ENCODE measurements around the gene SORCS3. TPM values are rescaled to one million over a fixed set of nuclear protein-coding genes. Genes with fewer than 3 reads are reported as not detected.

Gene SORCS3
- total RNA-seq, 1 experiment from 2014 or later: 0.94 TPM

- Mint-ChIP-seq H3K36me3 (no peaks in the 10 kb centered on the region), H3K4me3 (no peak overlapping the region), H3K9me3 (peaks cover 5% of the 10 kb centered on the region; the same call in 1 of the 2 replicates), H3K27me3 (ENCODE audit: low read depth) (peaks cover 11% of the 10 kb centered on the region), H3K4me1 (peaks cover 8% of the 10 kb centered on the region), H3K27ac (no peak overlapping the region)
- DNase-seq (ENCODE audit: low spot score) (no peak), ATAC-seq (no peak)
- CTCF ChIA-PET: no interaction called here
- POLR2A ChIA-PET: no interaction called here
- TF ChIP-seq TEAD4 (CRISPR knock-in tag; IDR thresholded peaks at IDR 0.05) (no peak), ZNF138 (CRISPR knock-in tag; conservative IDR thresholded peaks at IDR 0.05) (no peak), ATF3 (CRISPR knock-in tag; conservative IDR thresholded peaks at IDR 0.05) (no peak), SOX15 (CRISPR knock-in tag; IDR thresholded peaks at IDR 0.05) (no peak), STAT6 (CRISPR knock-in tag; conservative IDR thresholded peaks at IDR 0.05; ENCODE audit: low read depth) (no peak), TEAD1 (CRISPR knock-in tag; IDR thresholded peaks at IDR 0.05) (no peak), NFATC4 (CRISPR knock-in tag; IDR thresholded peaks at IDR 0.05) (no peak), FOXP4 (CRISPR knock-in tag; IDR thresholded peaks at IDR 0.05) (no peak), EMX1 (CRISPR knock-in tag; IDR thresholded peaks at IDR 0.05) (no peak)
These were observed 37.6 kb downstream of the SORCS3 start for GRCh38 chr10:104678658-104679057.

GRCh38 chr10:104680467-104681401, 39.6 kb downstream of the SORCS3 start:
- Mint-ChIP-seq H3K4me1 (peaks cover 8% of the 10 kb centered on the region), H3K27me3 (ENCODE audit: low read depth) (peaks cover 12% of the 10 kb centered on the region), H3K4me3 (peak overlapping the region; percentile 75), H3K9me3 (no peaks in the 10 kb centered on the region), H3K27ac (peak overlapping the region; percentile 42; the same call in 1 of the 2 replicates), H3K36me3 (no peaks in the 10 kb centered on the region)
- ChIA-PET CTCF (interaction anchor here (0.7 to 2.3 kb wide), 11 partner anchors 13 to 328 kb away, joined by 3 to 12 read pairs (median 3); partner anchors contain the start of gene CFAP58), POLR2A (no interaction called here)
- TF ChIP-seq ZNF532 (CRISPR knock-in tag; IDR thresholded peaks at IDR 0.05; ENCODE audit: borderline replicate concordance): no peak
- peak; percentile 52; the same call in 1 of the 2 replicates for TF ChIP-seq MAX (CRISPR knock-in tag; IDR thresholded peaks at IDR 0.05)
- TF ChIP-seq ZNF281 (CRISPR knock-in tag; IDR thresholded peaks at IDR 0.05): no peak
- TF ChIP-seq GRHL2 (CRISPR knock-in tag; IDR thresholded peaks at IDR 0.05; ENCODE audit: insufficient replicate concordance, severe bottlenecking): no peak
- peak; percentile 21; the same call in 1 of the 2 replicates for TF ChIP-seq ZNF423 (CRISPR knock-in tag; IDR thresholded peaks at IDR 0.05)
- peak; percentile 92 for ATAC-seq
- peak; percentile 61 for DNase-seq (ENCODE audit: low spot score)

All from WTC11 (cell line).